BLaER1 treated with 17β-estradiol and CSF1 and Interleukin-3, amounts not matched to agents 10 nM and 100 nM (cell line): ENCODE data around the gene GRK4.

Source experiments
- H3K27ac ChIP-seq, 11 experiments: shearing (Covaris generic); formaldehyde crosslinking; 2 replicates each; pipeline ENCODE4 v1.8.1; 2022
- H3K27me3 ChIP-seq, 11 experiments: shearing (Covaris generic); formaldehyde crosslinking; 2 replicates each; pipeline ENCODE4 v1.8.1; 2022
- H3K36me3 ChIP-seq, 11 experiments: shearing (Covaris generic); formaldehyde crosslinking; 2 replicates each; pipeline ENCODE4 v1.8.1; 2022
- H3K4me1 ChIP-seq, 10 experiments: shearing (Covaris generic); formaldehyde crosslinking; 2 replicates each; pipeline ENCODE4 v1.8.1; 2022
- H3K4me2 ChIP-seq, 11 experiments: shearing (Covaris generic); formaldehyde crosslinking; 2 replicates each; pipeline ENCODE4 v1.8.1; 2022
- H3K4me3 ChIP-seq, 10 experiments: shearing (Covaris generic); formaldehyde crosslinking; 2 replicates each; pipeline ENCODE4 v1.8.1; 2022
- H3K9ac ChIP-seq, 11 experiments: shearing (Covaris generic); formaldehyde crosslinking; 2 replicates each; pipeline ENCODE4 v1.8.1; 2022
- H3K9me3 ChIP-seq, 11 experiments: shearing (Covaris generic); formaldehyde crosslinking; replicated peaks in 1 of 11; 2 replicates each; pipeline ENCODE4 v1.8.1; 2022
- H4K20me1 ChIP-seq, 11 experiments: shearing (Covaris generic); formaldehyde crosslinking; 2 replicates each; pipeline ENCODE4 v1.8.1; 2022
- Cebpa-rat ChIP-seq, 11 experiments: shearing (Covaris generic); IDR thresholded peaks; 2 replicates each; pipeline ENCODE4 v1.8.1; 2022

Gene GRK4

GRCh38 chr4:3031357-3032082 lies 68.1 kb downstream of the GRK4 start:
- TF ChIP-seq Cebpa-rat (IDR thresholded peaks at IDR 0.05): no peak

DNA sequence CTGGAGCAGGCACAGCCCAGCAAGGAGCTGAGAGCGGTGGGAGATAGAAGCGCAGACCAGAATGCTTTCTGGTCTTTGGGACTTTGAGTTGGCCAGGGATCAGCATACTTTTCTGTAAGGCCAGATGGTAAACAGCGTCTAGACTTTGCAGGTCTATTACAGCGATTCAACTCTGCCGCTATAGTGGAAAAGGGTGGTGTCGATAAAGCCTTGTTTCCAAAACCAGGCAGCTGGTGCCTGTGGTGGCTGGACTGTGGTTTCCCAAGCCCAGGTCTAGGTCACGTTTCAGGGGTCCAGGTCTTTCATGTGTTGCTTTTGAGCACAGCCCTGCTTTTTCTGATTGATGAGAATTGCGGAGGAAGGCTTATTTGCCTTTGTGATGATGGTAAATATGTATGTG lies 70.9 kb downstream of the GRK4 start:
- no peaks in the 10 kb centered on the region for H4K20me1 ChIP-seq
- TF ChIP-seq Cebpa-rat (IDR thresholded peaks at IDR 0.05): no peak
- H3K27ac ChIP-seq: no peak overlapping the region
- no peaks in the 10 kb centered on the region for H3K27me3 ChIP-seq
- H3K36me3 ChIP-seq: no peaks in the 10 kb centered on the region
- no peak overlapping the region for H3K9ac ChIP-seq
- no peak overlapping the region for H3K4me3 ChIP-seq
- no peak overlapping the region for H3K4me2 ChIP-seq
- H3K4me1 ChIP-seq: peaks cover 10 to 20% (median 15%) of the 10 kb centered on the region in 10 experiments
- no peaks in the 10 kb centered on the region for H3K9me3 ChIP-seq

More at GRCh38 chr4:3031357-3032082, 68.1 kb downstream of the GRK4 start:
- H3K36me3 ChIP-seq: no peaks in the 10 kb centered on the region
- no peaks in the 10 kb centered on the region for H3K27me3 ChIP-seq
- H4K20me1 ChIP-seq: no peaks in the 10 kb centered on the region
- no peak overlapping the region for H3K9ac ChIP-seq
- no peak overlapping the region for H3K27ac ChIP-seq
- H3K4me1 ChIP-seq: 0 out of 20 replicates have a peak, but pooled peaks cover 0 to 4% (median 0%) of the 10 kb centered on the region in 10 experiments
- no peak overlapping the region for H3K4me3 ChIP-seq
- H3K9me3 ChIP-seq: no peaks in the 10 kb centered on the region
- no peak overlapping the region for H3K4me2 ChIP-seq

GRCh38 chr4:3035249-3035648 lies 71.9 kb downstream of the GRK4 start:
- no peak overlapping the region for H3K4me3 ChIP-seq
- H3K9ac ChIP-seq: no peak overlapping the region
- H3K4me2 ChIP-seq: no peak overlapping the region
- no peaks in the 10 kb centered on the region for H3K27me3 ChIP-seq
- TF ChIP-seq Cebpa-rat (IDR thresholded peaks at IDR 0.05): no peak
- peaks cover 13 to 25% (median 17%) of the 10 kb centered on the region in 10 experiments for H3K4me1 ChIP-seq
- H4K20me1 ChIP-seq: no peaks in the 10 kb centered on the region
- H3K36me3 ChIP-seq: no peaks in the 10 kb centered on the region
- H3K27ac ChIP-seq: no peak overlapping the region
- H3K9me3 ChIP-seq: no peaks in the 10 kb centered on the region

GRCh38 chr4:3035674-3036073 lies 72.3 kb downstream of the GRK4 start:
- Histone ChIP-seq H3K36me3 (no peaks in the 10 kb centered on the region), H3K27ac (no peak overlapping the region), H3K27me3 (no peaks in the 10 kb centered on the region), H3K4me3 (no peak overlapping the region), H3K9ac (no peak overlapping the region), H4K20me1 (no peaks in the 10 kb centered on the region), H3K4me1 (peaks cover 17 to 29% (median 22%) of the 10 kb centered on the region in 10 experiments), H3K4me2 (no peak overlapping the region), H3K9me3 (no peaks in the 10 kb centered on the region)
- TF ChIP-seq Cebpa-rat (IDR thresholded peaks at IDR 0.05): no peak

DNA sequence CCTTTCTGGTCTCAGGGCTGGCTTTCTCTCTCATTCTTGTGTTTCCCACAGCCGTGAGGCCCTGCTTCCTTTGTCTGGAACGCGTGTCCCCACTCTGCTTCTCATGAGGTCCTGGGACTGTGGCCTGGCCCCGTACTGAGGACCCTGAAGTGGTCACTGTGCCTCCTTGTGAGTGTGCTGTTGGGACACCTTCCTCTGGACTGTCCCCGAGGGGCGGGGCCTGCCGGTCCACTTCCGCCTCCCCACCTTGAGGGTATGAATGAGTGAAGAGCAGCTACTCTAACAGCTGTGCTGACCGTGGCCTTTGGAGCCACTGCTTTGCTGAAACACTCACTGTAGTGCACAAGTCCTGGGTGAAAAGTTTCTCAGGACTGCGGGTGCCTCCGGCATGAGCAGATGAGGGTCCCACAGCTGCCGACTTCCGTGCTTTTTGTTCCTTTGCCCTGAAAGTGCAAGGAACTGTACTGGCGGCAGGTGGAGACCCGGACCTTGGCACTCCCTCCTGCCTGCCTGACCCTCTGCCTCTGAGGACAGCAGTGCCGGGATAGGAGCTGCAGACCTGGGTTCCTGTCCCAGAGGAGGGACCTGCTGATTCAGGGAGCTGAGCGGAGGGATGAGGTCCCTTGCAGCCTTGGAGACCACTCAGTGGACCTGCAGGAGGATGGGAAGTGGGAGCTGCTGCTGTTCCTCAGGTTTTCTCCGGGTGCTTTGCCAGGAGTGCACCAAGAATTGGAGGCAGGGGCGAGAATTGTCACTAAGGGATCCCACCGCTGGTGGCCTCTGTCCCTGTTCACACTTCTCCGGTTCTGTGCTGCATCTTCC lies 73.0 kb downstream of the GRK4 start:
- no peak for TF ChIP-seq Cebpa-rat (IDR thresholded peaks at IDR 0.05)
- H3K4me1 ChIP-seq: peaks cover 24 to 36% (median 28%) of the 10 kb centered on the region in 10 experiments
- no peak overlapping the region for H3K4me2 ChIP-seq
- no peak overlapping the region for H3K9ac ChIP-seq
- no peaks in the 10 kb centered on the region for H3K36me3 ChIP-seq
- H3K4me3 ChIP-seq: no peak overlapping the region
- H3K9me3 ChIP-seq: no peaks in the 10 kb centered on the region
- H3K27me3 ChIP-seq: no peaks in the 10 kb centered on the region
- H4K20me1 ChIP-seq: no peaks in the 10 kb centered on the region
- H3K27ac ChIP-seq: no peak overlapping the region

- H4K20me1 ChIP-seq: no peaks in the 10 kb centered on the region
- H3K9me3 ChIP-seq: no peaks in the 10 kb centered on the region
- peaks cover 36 to 49% (median 42%) of the 10 kb centered on the region in 10 experiments for H3K4me1 ChIP-seq
- no peaks in the 10 kb centered on the region for H3K27me3 ChIP-seq
- H3K27ac ChIP-seq: no peak overlapping the region
- no peak overlapping the region for H3K4me3 ChIP-seq
- H3K9ac ChIP-seq: peak overlapping the region in 5 of 11 experiments; percentile 0 to 47 (median 20); a peak in 1 of 22 replicates
- peak overlapping the region; percentile 54 to 93 (median 71) for H3K4me2 ChIP-seq
- TF ChIP-seq Cebpa-rat (IDR thresholded peaks at IDR 0.05): no peak
- no peaks in the 10 kb centered on the region for H3K36me3 ChIP-seq
Measured at GRCh38 chr4:3037957-3038461, 74.6 kb downstream of the GRK4 start.

- H3K27me3 ChIP-seq: no peaks in the 10 kb centered on the region
- H3K9ac ChIP-seq: no peak overlapping the region
- TF ChIP-seq Cebpa-rat (IDR thresholded peaks at IDR 0.05): no peak
- peak overlapping the region; percentile 76 to 92 (median 88); a peak in 19 of 22 replicates for H3K4me2 ChIP-seq
- H3K27ac ChIP-seq: no peak overlapping the region
- no peaks in the 10 kb centered on the region for H4K20me1 ChIP-seq
- no peak overlapping the region for H3K4me3 ChIP-seq
- no peaks in the 10 kb centered on the region for H3K36me3 ChIP-seq
- peaks cover 0 to under 1% (median 0%) of the 10 kb centered on the region in 11 experiments; a peak in 3 of 22 replicates for H3K9me3 ChIP-seq
- peaks cover 38 to 47% (median 43%) of the 10 kb centered on the region in 10 experiments for H3K4me1 ChIP-seq
Measured at GRCh38 chr4:3039706-3040366, 76.5 kb downstream of the GRK4 start.

- H3K27me3 ChIP-seq: no peaks in the 10 kb centered on the region
- H3K4me1 ChIP-seq: peaks cover 46 to 55% (median 51%) of the 10 kb centered on the region in 10 experiments
- peak overlapping the region in 6 of 11 experiments; percentile 30 to 64 (median 59); a peak in 7 of 22 replicates for H3K27ac ChIP-seq
- peak overlapping the region in 9 of 10 experiments; percentile 39 to 65 (median 49); a peak in 12 of 20 replicates for H3K4me3 ChIP-seq
- TF ChIP-seq Cebpa-rat (IDR thresholded peaks at IDR 0.05): no peak
- H3K9ac ChIP-seq: peak overlapping the region; percentile 30 to 73 (median 62); a peak in 15 of 22 replicates
- no peaks in the 10 kb centered on the region for H4K20me1 ChIP-seq
- H3K4me2 ChIP-seq: peak overlapping the region; percentile 76 to 92 (median 88)
- no peaks in the 10 kb centered on the region for H3K36me3 ChIP-seq
- H3K9me3 ChIP-seq: peaks cover 0 to 9% (median 6%) of the 10 kb centered on the region in 11 experiments; a peak in 13 of 22 replicates
Measured at GRCh38 chr4:3040452-3041191, 77.3 kb downstream of the GRK4 start.
